Sigmoid colon (tissue), 4 donors: ENCODE data around the gene OSCAR.

Experiments
- POLR2AphosphoS5 ChIP-seq, 4 donors: sonication (generic); formaldehyde crosslinking; IDR thresholded peaks; one replicate each; pipeline ENCODE4 v1.6.1; 2017; ENCODE audit warnings: antibody characterized with exemption in 4 of 4
- TF ChIP-seq, protein P1 (sequence below), 4 experiments: fragments of 450-650 bp in 3 of 4; fragments of 200-600 bp in 1 of 4; IDR thresholded peaks; one replicate each; pipeline ENCODE4 v1.5.1; 2016 to 2019; ENCODE audit warnings: antibody characterized with exemption in 4 of 4, mild to moderate bottlenecking in 3 of 4, moderate library complexity in 2 of 4

DNA sequence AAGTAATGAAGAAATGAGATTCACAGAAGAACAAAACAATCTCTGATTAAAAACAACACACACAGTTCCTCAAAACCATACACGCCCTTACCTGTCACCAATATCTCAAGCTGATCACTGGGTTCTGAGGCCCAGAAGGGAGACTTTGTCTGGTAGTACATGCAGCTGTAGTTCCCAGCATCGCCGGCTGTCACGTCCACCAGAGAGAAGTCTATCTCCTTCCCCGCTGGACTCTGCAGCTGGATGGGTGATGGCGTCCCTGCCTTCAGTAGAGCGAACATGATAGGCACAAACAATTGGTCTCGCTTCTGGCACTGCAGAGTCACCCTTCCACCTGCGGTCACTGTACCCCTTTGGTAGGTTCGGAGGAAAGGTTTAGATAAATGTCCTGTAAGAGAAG lies 26.8 kb downstream of the OSCAR start:
- TF ChIP-seq POLR2AphosphoS5 (IDR thresholded peaks at IDR 0.05): no peak
- TF ChIP-seq, protein P1, sequence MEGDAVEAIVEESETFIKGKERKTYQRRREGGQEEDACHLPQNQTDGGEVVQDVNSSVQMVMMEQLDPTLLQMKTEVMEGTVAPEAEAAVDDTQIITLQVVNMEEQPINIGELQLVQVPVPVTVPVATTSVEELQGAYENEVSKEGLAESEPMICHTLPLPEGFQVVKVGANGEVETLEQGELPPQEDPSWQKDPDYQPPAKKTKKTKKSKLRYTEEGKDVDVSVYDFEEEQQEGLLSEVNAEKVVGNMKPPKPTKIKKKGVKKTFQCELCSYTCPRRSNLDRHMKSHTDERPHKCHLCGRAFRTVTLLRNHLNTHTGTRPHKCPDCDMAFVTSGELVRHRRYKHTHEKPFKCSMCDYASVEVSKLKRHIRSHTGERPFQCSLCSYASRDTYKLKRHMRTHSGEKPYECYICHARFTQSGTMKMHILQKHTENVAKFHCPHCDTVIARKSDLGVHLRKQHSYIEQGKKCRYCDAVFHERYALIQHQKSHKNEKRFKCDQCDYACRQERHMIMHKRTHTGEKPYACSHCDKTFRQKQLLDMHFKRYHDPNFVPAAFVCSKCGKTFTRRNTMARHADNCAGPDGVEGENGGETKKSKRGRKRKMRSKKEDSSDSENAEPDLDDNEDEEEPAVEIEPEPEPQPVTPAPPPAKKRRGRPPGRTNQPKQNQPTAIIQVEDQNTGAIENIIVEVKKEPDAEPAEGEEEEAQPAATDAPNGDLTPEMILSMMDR (IDR thresholded peaks at IDR 0.05): no peak
